ENCODE data around the gene PRKCB.

- TF ChIP-seq CTCF (conservative IDR thresholded peaks at IDR 0.05; ENCODE audit: low read length), result no peak
- no peak for TF ChIP-seq EZH2phosphoT487 (IDR thresholded peaks at IDR 0.05; ENCODE audit: borderline replicate concordance, low read depth, low read length)
Observed at GRCh38 chr16:24228514-24228913, 392.7 kb downstream of the PRKCB start.

Data from OCI-LY7 (cell line).